ENCODE measurements around the gene SP100. TPM values are rescaled to one million over a fixed set of nuclear protein-coding genes. Genes with fewer than 3 reads are reported as not detected.
"Not testable (repeated sequence)": the region's sequence is repeated elsewhere in the genome, so short reads cannot be mapped to it uniquely, and the experiment has no call there.

SP100 gene
- total RNA-seq, result 252 TPM

GRCh38 chr2:230416061-230416721 lies at the start of gene SP100:
Gene SP100, plus strand, starts transcription at chr2:230416201. Its CDS starts 96 bp downstream, at chr2:230416297.
- peak within 1 kb of the TSS; percentile 83 for H3K4me3 ChIP-seq (ENCODE audit: low read length)
- H3K27me3 ChIP-seq (ENCODE audit: insufficient read depth, low read length), result no peaks in the 10 kb centered on the region
- H3K4me1 ChIP-seq (ENCODE audit: insufficient read depth, low read length), result peaks cover 66% of the 10 kb centered on the region
- H3K9me3 ChIP-seq (ENCODE audit: low read depth, low read length), result no peaks in the 10 kb centered on the region

- Histone ChIP-seq H3K9me3 (ENCODE audit: low read depth, low read length) (no peaks in the 10 kb centered on the region), H3K27me3 (ENCODE audit: insufficient read depth, low read length) (no peaks in the 10 kb centered on the region), H3K4me1 (ENCODE audit: insufficient read depth, low read length) (no peaks in the 10 kb centered on the region), H3K4me3 (ENCODE audit: low read length) (no peak overlapping the region)
Measured at GRCh38 chr2:230382108-230382507, 33.9 kb upstream of the SP100 start.

GRCh38 chr2:230383453-230383852 lies 32.5 kb upstream of the SP100 start:
- no peaks in the 10 kb centered on the region for H3K4me1 ChIP-seq (ENCODE audit: insufficient read depth, low read length)
- no peaks in the 10 kb centered on the region for H3K9me3 ChIP-seq (ENCODE audit: low read depth, low read length)
- no peaks in the 10 kb centered on the region for H3K27me3 ChIP-seq (ENCODE audit: insufficient read depth, low read length)
- no peak overlapping the region for H3K4me3 ChIP-seq (ENCODE audit: low read length)

- Histone ChIP-seq H3K27me3 (ENCODE audit: insufficient read depth, low read length) (no peaks in the 10 kb centered on the region), H3K4me3 (ENCODE audit: low read length) (no peak overlapping the region), H3K4me1 (ENCODE audit: insufficient read depth, low read length) (no peaks in the 10 kb centered on the region), H3K9me3 (ENCODE audit: low read depth, low read length) (no peaks in the 10 kb centered on the region)
Measured at GRCh38 chr2:230384986-230385385, 31.0 kb upstream of the SP100 start.

- no peaks in the 10 kb centered on the region for H3K4me1 ChIP-seq (ENCODE audit: insufficient read depth, low read length)
- H3K4me3 ChIP-seq (ENCODE audit: low read length), result no peak overlapping the region
- H3K9me3 ChIP-seq (ENCODE audit: low read depth, low read length), result peaks cover 6% of the 10 kb centered on the region
- H3K27me3 ChIP-seq (ENCODE audit: insufficient read depth, low read length), result no peaks in the 10 kb centered on the region
Measured at GRCh38 chr2:230394301-230394700, 21.7 kb upstream of the SP100 start.

- not testable (repeated sequence) for H3K4me1 ChIP-seq (ENCODE audit: insufficient read depth, low read length); H3K27me3 ChIP-seq (ENCODE audit: insufficient read depth, low read length); H3K9me3 ChIP-seq (ENCODE audit: low read depth, low read length)
Measured at GRCh38 chr2:230398698-230399097, 17.3 kb upstream of the SP100 start.

GRCh38 chr2:230400041-230400440 lies 16.0 kb upstream of the SP100 start:
- peaks cover 6% of the 10 kb centered on the region for H3K9me3 ChIP-seq (ENCODE audit: low read depth, low read length)
- no peaks in the 10 kb centered on the region for H3K4me1 ChIP-seq (ENCODE audit: insufficient read depth, low read length)
- no peak overlapping the region for H3K4me3 ChIP-seq (ENCODE audit: low read length)
- no peaks in the 10 kb centered on the region for H3K27me3 ChIP-seq (ENCODE audit: insufficient read depth, low read length)

More at GRCh38 chr2:230398698-230399097, 17.3 kb upstream of the SP100 start:
- H3K4me3 ChIP-seq (ENCODE audit: low read length), result not testable (repeated sequence)

GRCh38 chr2:230400454-230400853 lies 15.5 kb upstream of the SP100 start:
- no peaks in the 10 kb centered on the region for H3K4me1 ChIP-seq (ENCODE audit: insufficient read depth, low read length)
- no peaks in the 10 kb centered on the region for H3K27me3 ChIP-seq (ENCODE audit: insufficient read depth, low read length)
- no peak overlapping the region for H3K4me3 ChIP-seq (ENCODE audit: low read length)
- H3K9me3 ChIP-seq (ENCODE audit: low read depth, low read length), result peaks cover 3% of the 10 kb centered on the region

- H3K4me3 ChIP-seq (ENCODE audit: low read length); H3K4me1 ChIP-seq (ENCODE audit: insufficient read depth, low read length); H3K27me3 ChIP-seq (ENCODE audit: insufficient read depth, low read length); H3K9me3 ChIP-seq (ENCODE audit: low read depth, low read length): not testable (repeated sequence)
Measured at GRCh38 chr2:230401026-230401425, 15.0 kb upstream of the SP100 start.

GRCh38 chr2:230403746-230404145 lies 12.3 kb upstream of the SP100 start:
- no peaks in the 10 kb centered on the region for H3K9me3 ChIP-seq (ENCODE audit: low read depth, low read length)
- H3K4me3 ChIP-seq (ENCODE audit: low read length), result no peak overlapping the region
- H3K4me1 ChIP-seq (ENCODE audit: insufficient read depth, low read length), result no peaks in the 10 kb centered on the region
- H3K27me3 ChIP-seq (ENCODE audit: insufficient read depth, low read length), result no peaks in the 10 kb centered on the region

- Histone ChIP-seq H3K4me3 (ENCODE audit: low read length) (no peak overlapping the region), H3K27me3 (ENCODE audit: insufficient read depth, low read length) (no peaks in the 10 kb centered on the region), H3K4me1 (ENCODE audit: insufficient read depth, low read length) (peaks cover 12% of the 10 kb centered on the region), H3K9me3 (ENCODE audit: low read depth, low read length) (no peaks in the 10 kb centered on the region)
Measured at GRCh38 chr2:230405824-230406223, 10.2 kb upstream of the SP100 start.

- Histone ChIP-seq H3K27me3 (ENCODE audit: insufficient read depth, low read length) (no peaks in the 10 kb centered on the region), H3K4me3 (ENCODE audit: low read length) (no peak overlapping the region), H3K4me1 (ENCODE audit: insufficient read depth, low read length) (peaks cover 30% of the 10 kb centered on the region), H3K9me3 (ENCODE audit: low read depth, low read length) (no peaks in the 10 kb centered on the region)
Measured at GRCh38 chr2:230408244-230408842, 7.7 kb upstream of the SP100 start.

GRCh38 chr2:230409316-230409715 lies 6.7 kb upstream of the SP100 start:
- H3K4me1 ChIP-seq (ENCODE audit: insufficient read depth, low read length), result peaks cover 40% of the 10 kb centered on the region
- not testable (repeated sequence) for H3K9me3 ChIP-seq (ENCODE audit: low read depth, low read length); H3K4me3 ChIP-seq (ENCODE audit: low read length); H3K27me3 ChIP-seq (ENCODE audit: insufficient read depth, low read length)

- no peaks in the 10 kb centered on the region for H3K9me3 ChIP-seq (ENCODE audit: low read depth, low read length)
- no peaks in the 10 kb centered on the region for H3K27me3 ChIP-seq (ENCODE audit: insufficient read depth, low read length)
- H3K4me1 ChIP-seq (ENCODE audit: insufficient read depth, low read length), result peaks cover 49% of the 10 kb centered on the region
- no peak overlapping the region for H3K4me3 ChIP-seq (ENCODE audit: low read length)
Measured at GRCh38 chr2:230410263-230410662, 5.7 kb upstream of the SP100 start.

GRCh38 chr2:230410861-230411569 lies 5.0 kb upstream of the SP100 start:
- H3K9me3 ChIP-seq (ENCODE audit: low read depth, low read length), result no peaks in the 10 kb centered on the region
- peaks cover 56% of the 10 kb centered on the region for H3K4me1 ChIP-seq (ENCODE audit: insufficient read depth, low read length)
- peak overlapping the region; percentile 75 for H3K4me3 ChIP-seq (ENCODE audit: low read length)
- H3K27me3 ChIP-seq (ENCODE audit: insufficient read depth, low read length), result no peaks in the 10 kb centered on the region

All from mononuclear cell (primary cell).